D721Med (cell line): Measurements from ENCODE around the gene RUNX1.

Source experiments
- DNase-seq: peaks from one replicate; pipeline ENCODE4 v3.0.0; 2011; ENCODE audit warnings: low spot score; ENCODE audit not compliant: insufficient read length
- FAIRE-seq: peaks from 2 replicates; lab custom pipeline; 2011; peaks lifted over from hg19 to GRCh38; lab: Jason Lieb, UNC
- CTCF ChIP-seq: IDR thresholded peaks from 2 replicates; pipeline ENCODE4 v1.5.1; 2012; ENCODE audit warnings: mild to moderate bottlenecking, control low read depth; ENCODE audit not compliant: insufficient read depth; ENCODE audit errors: missing control alignments

Gene RUNX1

GRCh38 chr21:34865400-34866241 lies 183.5 kb downstream of the RUNX1 start:
- FAIRE-seq (no peak), DNase-seq (no peak)
- no peak for TF ChIP-seq CTCF

GRCh38 chr21:34864370-34865149 lies 184.5 kb downstream of the RUNX1 start:
- FAIRE-seq (no peak), DNase-seq (no peak)
- TF ChIP-seq CTCF = no peak

GRCh38 chr21:34862951-34863350 lies 186.2 kb downstream of the RUNX1 start:
- FAIRE-seq (no peak), DNase-seq (no peak)
- TF ChIP-seq CTCF = no peak

GRCh38 chr21:34861258-34861657 lies 187.8 kb downstream of the RUNX1 start:
- FAIRE-seq (no peak), DNase-seq (no peak)
- no peak for TF ChIP-seq CTCF

- DNase-seq = no peak
- FAIRE-seq = no peak
- no peak for TF ChIP-seq CTCF
Observed at GRCh38 chr21:34859976-34860653, 189.0 kb downstream of the RUNX1 start.

GRCh38 chr21:34858559-34858958 lies 190.5 kb downstream of the RUNX1 start:
- no peak for DNase-seq
- FAIRE-seq = no peak
- TF ChIP-seq CTCF = no peak
